HCT116 (cell line): ENCODE results near the gene CPNE8. TPM values are rescaled to one million over a fixed set of nuclear protein-coding genes. Genes with fewer than 3 reads are reported as not detected.

Experiments
- ATAC-seq: fragments of 200-7000 bp; cut with Tn5 transposase; 2 replicates; pipeline ENCODE4 v1.9.1; 2020; ENCODE audit warnings: mild to moderate bottlenecking, moderate library complexity
- BruUV-seq: library from RNA; stranded (reverse); fragments of 400-500 nt; replicated peaks from 2 replicates; lab custom pipeline; 2021; lab: Mats Ljungman, UMichigan
- CTCF ChIA-PET: fragments of 300-600 bp; sonication (Branson Sonifier 250); formaldehyde crosslinking; loops from one replicate; lab custom pipeline; 2021; ENCODE audit warnings: antibody characterized with exemption; lab: Charles Lee
- POLR2A ChIA-PET: fragments of 300-600, 350-600 bp; sonication (Branson Sonifier 250); formaldehyde crosslinking; loops from one replicate; lab custom pipeline; 2021; ENCODE audit warnings: antibody characterized with exemption; lab: Charles Lee
- RAD21 ChIA-PET, 2 experiments: fragments of 300-600 bp; sonication (Branson Sonifier 250); formaldehyde crosslinking; loops; one replicate each; lab custom pipeline; 2023; ENCODE audit warnings: low total read pairs in 2 of 2; ENCODE audit not compliant: uncharacterized antibody in 2 of 2, unreplicated experiment in 2 of 2, low non-redundant PET in 1 of 2; lab: Charles Lee
- DNase-seq: peaks from one replicate; pipeline ENCODE4 v3.0.0-alpha.2; 2010; ENCODE audit warnings: low read depth, low spot score
- H2AFZ ChIP-seq: fragments of 200-600 bp; shearing (Covaris generic), sonication (generic); 2 replicates; pipeline ENCODE4 v1.6.1; 2017; ENCODE audit warnings: low read depth, mixed run types, mixed read lengths, antibody characterized with exemption, low read length; ENCODE audit not compliant: poor library complexity, severe bottlenecking
- H3K27ac ChIP-seq: 2 replicates; pipeline ENCODE4 v1.5.1; 2012; ENCODE audit warnings: low read depth, low read length
- H3K27me3 ChIP-seq: fragments of 200-600 bp; sonication (generic); 2 replicates; pipeline ENCODE4 v1.6.1; 2016; ENCODE audit warnings: mixed run types, low read length, mixed read lengths; ENCODE audit not compliant: insufficient read depth
- H3K36me3 ChIP-seq, 2 experiments: fragments of 200-500 bp in 1 of 2; fragments of 200-600 bp in 1 of 2; sonication (Bioruptor generic) in 1 of 2; sonication (generic) in 1 of 2; 2 replicates each; pipeline versions ENCODE4 v1.5.1 to v1.6.1; 2014 to 2016; ENCODE audit warnings: low read length in 2 of 2, inconsistent platforms in 1 of 2, mixed read lengths in 1 of 2, mixed run types in 1 of 2; ENCODE audit not compliant: insufficient read depth in 2 of 2, control insufficient read depth in 1 of 2
- H3K4me1 ChIP-seq, 2 experiments: fragments of 200-600 bp in 1 of 2; sonication (generic) in 1 of 2; 2 replicates each; pipeline versions ENCODE4 v1.5.1 to v1.6.1; 2012 to 2017; ENCODE audit warnings: low read length in 2 of 2, inconsistent platforms in 1 of 2, mild to moderate bottlenecking in 1 of 2, mixed read lengths in 1 of 2, mixed run types in 1 of 2, moderate library complexity in 1 of 2; ENCODE audit not compliant: insufficient read depth in 2 of 2, control insufficient read depth in 1 of 2
- H3K4me2 ChIP-seq: fragments of 200-600 bp; sonication (generic); 2 replicates; pipeline ENCODE4 v1.6.1; 2017; ENCODE audit warnings: mixed run types, low read length, mixed read lengths
- H3K4me3 ChIP-seq, 2 experiments: fragments of 200-600 bp in 1 of 2; sonication (generic) in 1 of 2; replicated peaks in 1 of 2; 2 replicates each; pipeline ENCODE4 v1.5.1; 2011 to 2016; ENCODE audit warnings: low read length in 2 of 2, control low read depth in 1 of 2, low read depth in 1 of 2, mild to moderate bottlenecking in 1 of 2, mixed read lengths in 1 of 2, mixed run types in 1 of 2
- H3K79me2 ChIP-seq: fragments of 200-600 bp; sonication (generic); 2 replicates; pipeline ENCODE4 v1.6.1; 2017; ENCODE audit warnings: mild to moderate bottlenecking, mixed run types, low read length, moderate library complexity, mixed read lengths; ENCODE audit not compliant: insufficient read depth
- H3K9ac ChIP-seq: fragments of 200-600 bp; sonication (generic); 2 replicates; pipeline ENCODE4 v1.6.1; 2016; ENCODE audit warnings: low read length, mixed read lengths
- H3K9me2 ChIP-seq: fragments of 200-600 bp; sonication (generic), shearing (Covaris generic); 2 replicates; pipeline ENCODE4 v1.6.1; 2017; ENCODE audit warnings: mixed run types, mild to moderate bottlenecking, moderate library complexity; ENCODE audit not compliant: insufficient read depth
- H3K9me3 ChIP-seq, 2 experiments: fragments of 200-500 bp in 1 of 2; fragments of 200-600 bp in 1 of 2; sonication (Bioruptor generic) in 1 of 2; sonication (generic) in 1 of 2; 2 replicates each; pipeline ENCODE4 v1.6.1; 2014 to 2017; ENCODE audit warnings: low read length in 2 of 2, mixed read lengths in 2 of 2, inconsistent platforms in 1 of 2, low read depth in 1 of 2, mild to moderate bottlenecking in 1 of 2, mixed run types in 1 of 2, moderate library complexity in 1 of 2; ENCODE audit not compliant: control insufficient read depth in 1 of 2, insufficient read depth in 1 of 2
- H4K20me1 ChIP-seq: fragments of 200-600 bp; sonication (generic), shearing (Covaris generic); 2 replicates; pipeline ENCODE4 v1.6.1; 2017; ENCODE audit warnings: mixed run types, mild to moderate bottlenecking, moderate library complexity; ENCODE audit not compliant: insufficient read depth
- CBX3 ChIP-seq: IDR thresholded peaks from 2 replicates; pipeline ENCODE4 v1.6.1; 2012; ENCODE audit warnings: low read depth
- EGR1 ChIP-seq: IDR thresholded peaks from 2 replicates; pipeline ENCODE4 v1.6.1; 2012; ENCODE audit warnings: low read depth
- ELF1 ChIP-seq: IDR thresholded peaks from 2 replicates; pipeline ENCODE4 v1.6.1; 2012; ENCODE audit warnings: low read depth, borderline replicate concordance
- EZH2 ChIP-seq: fragments of 200-600 bp; sonication (generic); IDR thresholded peaks from 2 replicates; pipeline ENCODE4 v1.6.1; 2017; ENCODE audit warnings: antibody characterized with exemption, mixed run types
- EZH2phosphoT487 ChIP-seq: fragments of 200-600 bp; IDR thresholded peaks from 2 replicates; pipeline ENCODE4 v1.6.1; 2018; ENCODE audit warnings: antibody characterized with exemption, borderline replicate concordance
- FOSL1 ChIP-seq: IDR thresholded peaks from 2 replicates; pipeline ENCODE4 v1.6.1; 2012; ENCODE audit warnings: low read depth
- JUND ChIP-seq: IDR thresholded peaks from 2 replicates; pipeline ENCODE4 v1.6.1; 2012
- POLR2A ChIP-seq: IDR thresholded peaks from 2 replicates; pipeline ENCODE4 v1.7.0; 2011; ENCODE audit warnings: borderline replicate concordance; ENCODE audit not compliant: insufficient read depth, insufficient read length; ENCODE audit errors: extremely low read depth
- RAD21 ChIP-seq: IDR thresholded peaks from 2 replicates; pipeline ENCODE4 v1.6.1; 2012; ENCODE audit warnings: low read depth, mild to moderate bottlenecking
- SIN3A ChIP-seq: IDR thresholded peaks from 2 replicates; pipeline ENCODE4 v1.6.1; 2012; ENCODE audit warnings: low read depth
- SP1 ChIP-seq: IDR thresholded peaks from 2 replicates; pipeline ENCODE4 v1.6.1; 2012; ENCODE audit warnings: low read depth
- SRF ChIP-seq: IDR thresholded peaks from 2 replicates; pipeline ENCODE4 v1.6.1; 2012; ENCODE audit warnings: low read depth
- TCF7L2 ChIP-seq: IDR thresholded peaks from 2 replicates; pipeline ENCODE4 v1.7.0; 2011; ENCODE audit warnings: borderline replicate concordance, inconsistent platforms; ENCODE audit not compliant: insufficient read depth, insufficient read length; ENCODE audit errors: extremely low read depth
- ZNF274 ChIP-seq: fragments of 200-500 bp; sonication (Bioruptor generic); IDR thresholded peaks from 2 replicates; pipeline ENCODE4 v1.6.1; 2014; ENCODE audit warnings: mild to moderate bottlenecking, low read depth, low read length, inconsistent platforms
- intact Hi-C: fragments of 100-400 bp; cut with micrococcal nuclease; formaldehyde crosslinking; loops from 2 replicates; pipeline ENCODE4 v1.10.0; 2022
- total RNA-seq: library from RNA; stranded (reverse); gene quantifications from one replicate; pipeline ENCODE4 v1.2.1, GENCODE V29; 2021; ENCODE audit not compliant: unreplicated experiment
- TF ChIP-seq, protein P1 (sequence below): IDR thresholded peaks from 2 replicates; pipeline ENCODE4 v1.6.1; 2011; ENCODE audit warnings: mild to moderate bottlenecking, low read length, moderate library complexity; ENCODE audit not compliant: insufficient replicate concordance; ENCODE audit errors: extremely low read depth
- TF ChIP-seq, protein P2 (sequence below): IDR thresholded peaks from 2 replicates; pipeline ENCODE4 v1.6.1; 2012; ENCODE audit warnings: low read depth
- TF ChIP-seq, protein P3 (sequence below): IDR thresholded peaks from 2 replicates; pipeline ENCODE4 v1.6.1; 2012

Gene CPNE8
- total RNA-seq, 1 experiment from 2014 or later, result 14.2 TPM

DNA sequence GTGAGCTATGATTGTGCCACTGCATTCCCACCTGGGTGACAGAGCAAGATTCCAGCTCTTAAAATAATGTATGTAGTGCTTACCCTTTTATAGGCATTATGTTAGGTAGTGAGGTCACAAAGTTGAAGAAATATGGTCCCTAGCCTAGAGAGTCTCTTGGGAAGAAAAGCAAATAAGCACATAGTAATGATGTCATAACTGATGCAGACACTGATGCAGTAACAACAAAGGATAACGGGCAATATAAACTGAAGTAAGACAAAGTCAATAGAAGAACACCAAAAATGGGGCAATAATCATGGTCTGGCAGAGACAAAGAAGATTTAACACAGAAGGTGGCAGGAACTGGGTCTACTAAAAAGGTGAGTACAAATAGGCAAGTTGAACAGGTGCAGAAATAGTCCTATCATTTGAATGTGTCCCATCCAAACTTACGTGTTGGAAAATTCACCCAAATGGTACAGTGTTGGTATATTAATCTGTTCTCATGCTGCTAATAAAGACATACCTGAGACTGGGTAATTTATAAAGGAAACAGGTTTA lies 93.5 kb downstream of the CPNE8 start:
- intact Hi-C loops, result no loop called here
- H3K79me2 ChIP-seq, result no peaks in the 10 kb centered on the region
- no peak overlapping the region for H3K4me2 ChIP-seq
- no peaks in the 10 kb centered on the region for H3K9me2 ChIP-seq
- no peak overlapping the region for H3K4me3 ChIP-seq
- H3K27ac ChIP-seq, result no peak overlapping the region
- H3K9ac ChIP-seq, result no peak overlapping the region
- TF ChIP-seq ZNF274 (no peak), ELF1 (no peak), SIN3A (no peak)
- TF ChIP-seq, protein P1, sequence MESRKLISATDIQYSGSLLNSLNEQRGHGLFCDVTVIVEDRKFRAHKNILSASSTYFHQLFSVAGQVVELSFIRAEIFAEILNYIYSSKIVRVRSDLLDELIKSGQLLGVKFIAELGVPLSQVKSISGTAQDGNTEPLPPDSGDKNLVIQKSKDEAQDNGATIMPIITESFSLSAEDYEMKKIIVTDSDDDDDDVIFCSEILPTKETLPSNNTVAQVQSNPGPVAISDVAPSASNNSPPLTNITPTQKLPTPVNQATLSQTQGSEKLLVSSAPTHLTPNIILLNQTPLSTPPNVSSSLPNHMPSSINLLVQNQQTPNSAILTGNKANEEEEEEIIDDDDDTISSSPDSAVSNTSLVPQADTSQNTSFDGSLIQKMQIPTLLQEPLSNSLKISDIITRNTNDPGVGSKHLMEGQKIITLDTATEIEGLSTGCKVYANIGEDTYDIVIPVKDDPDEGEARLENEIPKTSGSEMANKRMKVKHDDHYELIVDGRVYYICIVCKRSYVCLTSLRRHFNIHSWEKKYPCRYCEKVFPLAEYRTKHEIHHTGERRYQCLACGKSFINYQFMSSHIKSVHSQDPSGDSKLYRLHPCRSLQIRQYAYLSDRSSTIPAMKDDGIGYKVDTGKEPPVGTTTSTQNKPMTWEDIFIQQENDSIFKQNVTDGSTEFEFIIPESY, result no peak
- H3K36me3 ChIP-seq, result no peaks in the 10 kb centered on the region
- no peaks in the 10 kb centered on the region for H3K9me3 ChIP-seq
- ChIA-PET POLR2A (no interaction called here), RAD21 (no interaction called here), CTCF (no interaction called here)
- ATAC-seq (no peak), DNase-seq (no peak)
- H4K20me1 ChIP-seq, result no peaks in the 10 kb centered on the region
- no peaks in the 10 kb centered on the region for H3K27me3 ChIP-seq
- H2AFZ ChIP-seq, result no peak overlapping the region
- H3K4me1 ChIP-seq, result no peaks in the 10 kb centered on the region
- BruUV-seq, result no TSS peak

DNA sequence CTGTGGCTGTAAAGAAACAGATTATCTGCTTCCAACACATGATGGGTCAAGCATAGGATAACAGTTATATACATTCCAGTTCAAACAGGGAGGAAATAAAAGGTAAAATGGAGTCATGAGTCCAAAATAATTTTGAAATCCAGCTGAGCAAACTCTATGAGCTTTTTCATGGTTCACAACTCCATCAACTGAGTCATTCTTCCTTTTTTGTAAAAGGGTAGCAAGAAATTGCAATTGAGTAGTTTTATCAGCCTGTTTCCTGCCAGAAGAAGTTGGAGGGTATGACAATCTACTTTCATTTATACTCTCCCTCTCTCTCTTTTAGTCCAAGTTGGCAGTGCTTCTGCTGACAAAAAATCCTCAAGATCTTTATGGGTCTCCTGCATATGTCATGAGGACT lies 95.6 kb downstream of the CPNE8 start:
- ATAC-seq (no peak), DNase-seq (no peak)
- ChIA-PET POLR2A (no interaction called here), RAD21 (no interaction called here), CTCF (no interaction called here)
- BruUV-seq, result no TSS peak
- no peak for TF ChIP-seq POLR2A
- TF ChIP-seq, protein P2, sequence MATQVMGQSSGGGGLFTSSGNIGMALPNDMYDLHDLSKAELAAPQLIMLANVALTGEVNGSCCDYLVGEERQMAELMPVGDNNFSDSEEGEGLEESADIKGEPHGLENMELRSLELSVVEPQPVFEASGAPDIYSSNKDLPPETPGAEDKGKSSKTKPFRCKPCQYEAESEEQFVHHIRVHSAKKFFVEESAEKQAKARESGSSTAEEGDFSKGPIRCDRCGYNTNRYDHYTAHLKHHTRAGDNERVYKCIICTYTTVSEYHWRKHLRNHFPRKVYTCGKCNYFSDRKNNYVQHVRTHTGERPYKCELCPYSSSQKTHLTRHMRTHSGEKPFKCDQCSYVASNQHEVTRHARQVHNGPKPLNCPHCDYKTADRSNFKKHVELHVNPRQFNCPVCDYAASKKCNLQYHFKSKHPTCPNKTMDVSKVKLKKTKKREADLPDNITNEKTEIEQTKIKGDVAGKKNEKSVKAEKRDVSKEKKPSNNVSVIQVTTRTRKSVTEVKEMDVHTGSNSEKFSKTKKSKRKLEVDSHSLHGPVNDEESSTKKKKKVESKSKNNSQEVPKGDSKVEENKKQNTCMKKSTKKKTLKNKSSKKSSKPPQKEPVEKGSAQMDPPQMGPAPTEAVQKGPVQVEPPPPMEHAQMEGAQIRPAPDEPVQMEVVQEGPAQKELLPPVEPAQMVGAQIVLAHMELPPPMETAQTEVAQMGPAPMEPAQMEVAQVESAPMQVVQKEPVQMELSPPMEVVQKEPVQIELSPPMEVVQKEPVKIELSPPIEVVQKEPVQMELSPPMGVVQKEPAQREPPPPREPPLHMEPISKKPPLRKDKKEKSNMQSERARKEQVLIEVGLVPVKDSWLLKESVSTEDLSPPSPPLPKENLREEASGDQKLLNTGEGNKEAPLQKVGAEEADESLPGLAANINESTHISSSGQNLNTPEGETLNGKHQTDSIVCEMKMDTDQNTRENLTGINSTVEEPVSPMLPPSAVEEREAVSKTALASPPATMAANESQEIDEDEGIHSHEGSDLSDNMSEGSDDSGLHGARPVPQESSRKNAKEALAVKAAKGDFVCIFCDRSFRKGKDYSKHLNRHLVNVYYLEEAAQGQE, result no peak
- no peak for TF ChIP-seq EZH2
- TF ChIP-seq ZNF274, result no peak
- no peak for TF ChIP-seq SP1
- TF ChIP-seq SRF, result no peak
- no peak for TF ChIP-seq JUND
- TF ChIP-seq, protein P3, sequence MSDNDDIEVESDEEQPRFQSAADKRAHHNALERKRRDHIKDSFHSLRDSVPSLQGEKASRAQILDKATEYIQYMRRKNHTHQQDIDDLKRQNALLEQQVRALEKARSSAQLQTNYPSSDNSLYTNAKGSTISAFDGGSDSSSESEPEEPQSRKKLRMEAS, result no peak
- TF ChIP-seq TCF7L2, result no peak
- no peak for TF ChIP-seq EGR1
- TF ChIP-seq ELF1, result no peak
- TF ChIP-seq EZH2phosphoT487, result no peak
- TF ChIP-seq RAD21, result no peak
- TF ChIP-seq FOSL1, result no peak
- no peak for TF ChIP-seq CBX3
- Histone ChIP-seq H3K36me3 (no peaks in the 10 kb centered on the region), H3K9ac (no peak overlapping the region), H3K4me1 (no peaks in the 10 kb centered on the region), H3K4me3 (no peak overlapping the region), H4K20me1 (no peaks in the 10 kb centered on the region), H3K79me2 (no peaks in the 10 kb centered on the region), H3K27ac (no peak overlapping the region), H3K4me2 (no peak overlapping the region), H3K27me3 (no peaks in the 10 kb centered on the region), H3K9me2 (no peaks in the 10 kb centered on the region), H3K9me3 (no peaks in the 10 kb centered on the region), H2AFZ (no peak overlapping the region)
- intact Hi-C loops, result no loop called here
